SU-DHL-6 (cell line): ENCODE measurements around the gene ANKRD13C.

ENCODE experiments used
- EZH2phosphoT487 ChIP-seq: fragments of 200-600 bp; sonication (generic), shearing (Covaris generic); conservative IDR thresholded peaks from 2 replicates; pipeline ENCODE4 v1.6.1; 2018; ENCODE audit warnings: mild to moderate bottlenecking, antibody characterized with exemption, low read length, moderate library complexity, mixed read lengths
- TF ChIP-seq, protein P1 (sequence below): fragments of 200-600 bp; sonication (generic); IDR thresholded peaks from one replicate; pipeline ENCODE4 v1.5.1; 2017; ENCODE audit warnings: antibody characterized with exemption, mild to moderate bottlenecking, low read length, moderate library complexity; ENCODE audit not compliant: insufficient read depth, poor library complexity, severe bottlenecking

GRCh38 chr1:70336050-70336449 is 18.5 kb downstream of the ANKRD13C start:
- TF ChIP-seq, protein P1, sequence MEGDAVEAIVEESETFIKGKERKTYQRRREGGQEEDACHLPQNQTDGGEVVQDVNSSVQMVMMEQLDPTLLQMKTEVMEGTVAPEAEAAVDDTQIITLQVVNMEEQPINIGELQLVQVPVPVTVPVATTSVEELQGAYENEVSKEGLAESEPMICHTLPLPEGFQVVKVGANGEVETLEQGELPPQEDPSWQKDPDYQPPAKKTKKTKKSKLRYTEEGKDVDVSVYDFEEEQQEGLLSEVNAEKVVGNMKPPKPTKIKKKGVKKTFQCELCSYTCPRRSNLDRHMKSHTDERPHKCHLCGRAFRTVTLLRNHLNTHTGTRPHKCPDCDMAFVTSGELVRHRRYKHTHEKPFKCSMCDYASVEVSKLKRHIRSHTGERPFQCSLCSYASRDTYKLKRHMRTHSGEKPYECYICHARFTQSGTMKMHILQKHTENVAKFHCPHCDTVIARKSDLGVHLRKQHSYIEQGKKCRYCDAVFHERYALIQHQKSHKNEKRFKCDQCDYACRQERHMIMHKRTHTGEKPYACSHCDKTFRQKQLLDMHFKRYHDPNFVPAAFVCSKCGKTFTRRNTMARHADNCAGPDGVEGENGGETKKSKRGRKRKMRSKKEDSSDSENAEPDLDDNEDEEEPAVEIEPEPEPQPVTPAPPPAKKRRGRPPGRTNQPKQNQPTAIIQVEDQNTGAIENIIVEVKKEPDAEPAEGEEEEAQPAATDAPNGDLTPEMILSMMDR, result no peak
- no peak for TF ChIP-seq EZH2phosphoT487
